Measurements from ENCODE around the gene SLC6A6. TPM values are rescaled to one million over a fixed set of nuclear protein-coding genes. Genes with fewer than 3 reads are reported as not detected.

Gene SLC6A6
- total RNA-seq, 1 experiment from 2014 or later, result 211 TPM

DNA sequence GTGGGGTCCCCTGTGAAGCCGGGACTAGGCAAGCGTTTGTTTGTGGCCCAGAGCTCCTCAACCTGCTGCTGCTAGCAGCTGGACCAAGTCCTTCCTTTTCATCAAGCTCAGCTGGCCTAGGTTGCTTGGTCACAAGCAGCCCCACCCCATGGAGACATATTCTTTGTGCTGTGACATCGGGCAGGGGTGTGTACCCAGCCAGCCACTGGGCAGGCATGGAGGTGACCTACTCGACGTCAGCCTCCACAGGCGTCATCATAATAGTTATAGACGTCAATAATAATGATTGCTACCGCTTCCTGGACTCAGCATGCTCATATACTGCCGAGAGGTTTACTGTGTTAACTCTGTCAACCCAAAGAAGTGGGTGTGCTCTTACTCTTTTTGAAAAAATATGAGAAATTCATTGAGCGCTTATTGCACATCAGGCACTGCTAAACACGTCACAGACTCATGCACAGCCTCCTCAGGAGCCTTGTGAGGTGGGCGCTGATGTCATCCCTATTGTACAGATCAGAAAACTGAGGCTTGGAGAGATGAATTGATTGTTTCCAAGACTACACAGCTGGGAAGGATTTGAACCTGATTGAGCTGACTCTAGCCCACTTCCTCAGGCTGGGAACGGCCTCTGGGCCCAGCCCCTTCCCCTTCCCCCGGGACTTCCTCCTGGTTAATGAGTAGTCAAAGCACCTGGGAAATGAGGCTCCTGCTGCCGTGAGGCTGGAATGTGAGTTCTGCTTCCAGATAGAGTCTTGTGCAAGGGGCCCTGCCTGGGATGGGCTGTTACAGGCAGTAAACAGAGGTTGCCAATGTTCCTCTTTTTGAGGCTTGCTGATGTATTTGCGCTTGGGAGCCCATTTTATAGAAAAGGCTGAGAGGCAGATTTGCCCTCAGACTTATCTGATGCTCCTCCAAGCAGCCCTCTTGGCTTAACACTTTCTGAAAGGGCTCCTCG is 16.2 kb downstream of the SLC6A6 start:
- ChIA-PET POLR2A (interaction anchor here (0.7 kb wide), 1 partner anchor 16 kb away, joined by 4 read pairs; the partner anchor contains the start of gene SLC6A6), CTCF (interaction anchor here (0.6 to 0.9 kb wide), 2 partner anchors 10 to 89 kb away, joined by 3 read pairs; no protein-coding TSS in a partner anchor)
- DNase-seq (ENCODE audit: low spot score) (peak; percentile 39), ATAC-seq (peak; percentile 29)
- H3K36me3 Mint-ChIP-seq, result peaks cover 44% of the 10 kb centered on the region
- no peaks in the 10 kb centered on the region for H3K27me3 Mint-ChIP-seq (ENCODE audit: low read depth)
- TF ChIP-seq ZNF232 (CRISPR knock-in tag; IDR thresholded peaks at IDR 0.05) (no peak), PREB (CRISPR knock-in tag; IDR thresholded peaks at IDR 0.05; ENCODE audit: borderline replicate concordance) (no peak), GTF2I (CRISPR knock-in tag; conservative IDR thresholded peaks at IDR 0.05) (peak; percentile 40; the same call in 1 of the 2 replicates), OVOL2 (CRISPR knock-in tag; IDR thresholded peaks at IDR 0.05; ENCODE audit: borderline replicate concordance) (no peak), JUN (CRISPR knock-in tag; IDR thresholded peaks at IDR 0.05) (no peak), ELF4 (CRISPR knock-in tag; IDR thresholded peaks at IDR 0.05; ENCODE audit: low read depth) (no peak), FOXJ3 (CRISPR knock-in tag; IDR thresholded peaks at IDR 0.05; ENCODE audit: borderline replicate concordance) (no peak), GABPB1 (CRISPR knock-in tag; IDR thresholded peaks at IDR 0.05) (0 out of 2 replicates have a peak, but pooled peaks have one; percentile 3), TEAD4 (CRISPR knock-in tag; IDR thresholded peaks at IDR 0.05) (no peak), FOXP1 (CRISPR knock-in tag; IDR thresholded peaks at IDR 0.05; ENCODE audit: borderline replicate concordance) (no peak)
- TF ChIP-seq, protein P1, sequence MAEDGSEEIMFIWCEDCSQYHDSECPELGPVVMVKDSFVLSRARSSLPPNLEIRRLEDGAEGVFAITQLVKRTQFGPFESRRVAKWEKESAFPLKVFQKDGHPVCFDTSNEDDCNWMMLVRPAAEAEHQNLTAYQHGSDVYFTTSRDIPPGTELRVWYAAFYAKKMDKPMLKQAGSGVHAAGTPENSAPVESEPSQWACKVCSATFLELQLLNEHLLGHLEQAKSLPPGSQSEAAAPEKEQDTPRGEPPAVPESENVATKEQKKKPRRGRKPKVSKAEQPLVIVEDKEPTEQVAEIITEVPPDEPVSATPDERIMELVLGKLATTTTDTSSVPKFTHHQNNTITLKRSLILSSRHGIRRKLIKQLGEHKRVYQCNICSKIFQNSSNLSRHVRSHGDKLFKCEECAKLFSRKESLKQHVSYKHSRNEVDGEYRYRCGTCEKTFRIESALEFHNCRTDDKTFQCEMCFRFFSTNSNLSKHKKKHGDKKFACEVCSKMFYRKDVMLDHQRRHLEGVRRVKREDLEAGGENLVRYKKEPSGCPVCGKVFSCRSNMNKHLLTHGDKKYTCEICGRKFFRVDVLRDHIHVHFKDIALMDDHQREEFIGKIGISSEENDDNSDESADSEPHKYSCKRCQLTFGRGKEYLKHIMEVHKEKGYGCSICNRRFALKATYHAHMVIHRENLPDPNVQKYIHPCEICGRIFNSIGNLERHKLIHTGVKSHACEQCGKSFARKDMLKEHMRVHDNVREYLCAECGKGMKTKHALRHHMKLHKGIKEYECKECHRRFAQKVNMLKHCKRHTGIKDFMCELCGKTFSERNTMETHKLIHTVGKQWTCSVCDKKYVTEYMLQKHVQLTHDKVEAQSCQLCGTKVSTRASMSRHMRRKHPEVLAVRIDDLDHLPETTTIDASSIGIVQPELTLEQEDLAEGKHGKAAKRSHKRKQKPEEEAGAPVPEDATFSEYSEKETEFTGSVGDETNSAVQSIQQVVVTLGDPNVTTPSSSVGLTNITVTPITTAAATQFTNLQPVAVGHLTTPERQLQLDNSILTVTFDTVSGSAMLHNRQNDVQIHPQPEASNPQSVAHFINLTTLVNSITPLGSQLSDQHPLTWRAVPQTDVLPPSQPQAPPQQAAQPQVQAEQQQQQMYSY (CRISPR knock-in tag; IDR thresholded peaks at IDR 0.05), result no peak
- TF ChIP-seq, protein P2, sequence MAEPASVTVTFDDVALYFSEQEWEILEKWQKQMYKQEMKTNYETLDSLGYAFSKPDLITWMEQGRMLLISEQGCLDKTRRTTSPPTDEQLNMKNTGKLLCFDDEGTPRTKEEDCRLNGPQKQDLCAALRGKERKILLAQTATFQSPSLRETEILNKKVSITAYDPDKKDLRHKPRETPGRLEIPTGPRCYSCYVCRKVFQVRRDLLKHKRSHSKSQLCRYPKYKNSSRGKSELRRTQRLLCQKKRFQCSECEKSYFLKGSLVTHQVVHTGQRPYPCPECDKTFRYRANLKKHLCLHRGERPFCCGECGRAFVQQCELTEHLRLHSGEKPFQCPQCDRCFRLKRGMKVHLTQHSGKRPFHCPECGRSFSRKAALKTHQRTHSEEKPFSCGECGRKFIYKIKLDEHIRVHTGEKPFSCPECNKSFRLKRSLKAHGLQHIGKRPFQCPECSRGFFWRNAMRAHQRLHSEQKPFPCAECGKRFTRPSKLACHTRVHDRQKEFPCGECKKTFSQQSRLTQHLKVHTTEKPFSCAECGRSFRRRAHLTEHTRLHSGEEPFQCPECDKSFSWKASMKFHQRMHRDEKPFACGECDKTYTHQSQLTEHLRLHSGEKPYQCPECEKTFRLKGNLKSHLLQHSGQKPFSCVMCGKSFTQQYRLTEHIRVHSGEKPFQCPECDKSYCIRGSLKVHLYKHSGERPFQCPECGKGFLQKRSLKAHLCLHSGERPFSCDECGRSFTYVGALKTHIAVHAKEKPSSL (CRISPR knock-in tag; conservative IDR thresholded peaks at IDR 0.05), result no peak
- H3K4me3 Mint-ChIP-seq, result no peak overlapping the region
- H3K4me1 Mint-ChIP-seq, result peaks cover 71% of the 10 kb centered on the region
- no peaks in the 10 kb centered on the region for H3K9me3 Mint-ChIP-seq
- peak overlapping the region; percentile 91 for H3K27ac Mint-ChIP-seq

GRCh38 chr3:14422016-14422963 is 19.9 kb downstream of the SLC6A6 start:
- Mint-ChIP-seq H3K27me3 (ENCODE audit: low read depth) (no peaks in the 10 kb centered on the region), H3K36me3 (peaks cover 31% of the 10 kb centered on the region), H3K4me1 (peaks cover 93% of the 10 kb centered on the region), H3K27ac (peak overlapping the region; percentile 82), H3K9me3 (no peaks in the 10 kb centered on the region), H3K4me3 (peak overlapping the region; percentile 14)
- ChIA-PET CTCF (interaction anchor here (0.6 to 3.1 kb wide), 10 partner anchors 17 to 359 kb away, joined by 3 to 10 read pairs (median 4); partner anchors contain the start of gene SLC6A6), POLR2A (interaction anchor here (0.8 to 1.2 kb wide), 2 partner anchors 9 to 19 kb away, joined by 4 to 5 read pairs; no protein-coding TSS in a partner anchor)
- ATAC-seq (peak; percentile 82), DNase-seq (ENCODE audit: low spot score) (peak; percentile 67)
- TF ChIP-seq, protein P3, sequence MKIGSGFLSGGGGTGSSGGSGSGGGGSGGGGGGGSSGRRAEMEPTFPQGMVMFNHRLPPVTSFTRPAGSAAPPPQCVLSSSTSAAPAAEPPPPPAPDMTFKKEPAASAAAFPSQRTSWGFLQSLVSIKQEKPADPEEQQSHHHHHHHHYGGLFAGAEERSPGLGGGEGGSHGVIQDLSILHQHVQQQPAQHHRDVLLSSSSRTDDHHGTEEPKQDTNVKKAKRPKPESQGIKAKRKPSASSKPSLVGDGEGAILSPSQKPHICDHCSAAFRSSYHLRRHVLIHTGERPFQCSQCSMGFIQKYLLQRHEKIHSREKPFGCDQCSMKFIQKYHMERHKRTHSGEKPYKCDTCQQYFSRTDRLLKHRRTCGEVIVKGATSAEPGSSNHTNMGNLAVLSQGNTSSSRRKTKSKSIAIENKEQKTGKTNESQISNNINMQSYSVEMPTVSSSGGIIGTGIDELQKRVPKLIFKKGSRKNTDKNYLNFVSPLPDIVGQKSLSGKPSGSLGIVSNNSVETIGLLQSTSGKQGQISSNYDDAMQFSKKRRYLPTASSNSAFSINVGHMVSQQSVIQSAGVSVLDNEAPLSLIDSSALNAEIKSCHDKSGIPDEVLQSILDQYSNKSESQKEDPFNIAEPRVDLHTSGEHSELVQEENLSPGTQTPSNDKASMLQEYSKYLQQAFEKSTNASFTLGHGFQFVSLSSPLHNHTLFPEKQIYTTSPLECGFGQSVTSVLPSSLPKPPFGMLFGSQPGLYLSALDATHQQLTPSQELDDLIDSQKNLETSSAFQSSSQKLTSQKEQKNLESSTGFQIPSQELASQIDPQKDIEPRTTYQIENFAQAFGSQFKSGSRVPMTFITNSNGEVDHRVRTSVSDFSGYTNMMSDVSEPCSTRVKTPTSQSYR (CRISPR knock-in tag; IDR thresholded peaks at IDR 0.05), result 0 out of 2 replicates have a peak, but pooled peaks have one; percentile 33
- TF ChIP-seq ZNF423 (CRISPR knock-in tag; IDR thresholded peaks at IDR 0.05) (peak; percentile 63; the same call in 1 of the 2 replicates), E2F5 (CRISPR knock-in tag; IDR thresholded peaks at IDR 0.05) (no peak), ESRRA (CRISPR knock-in tag; IDR thresholded peaks at IDR 0.05; ENCODE audit: borderline replicate concordance) (no peak)
- TF ChIP-seq, protein P4, sequence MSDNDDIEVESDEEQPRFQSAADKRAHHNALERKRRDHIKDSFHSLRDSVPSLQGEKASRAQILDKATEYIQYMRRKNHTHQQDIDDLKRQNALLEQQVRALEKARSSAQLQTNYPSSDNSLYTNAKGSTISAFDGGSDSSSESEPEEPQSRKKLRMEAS (CRISPR knock-in tag; IDR thresholded peaks at IDR 0.05), result peak; percentile 74
